HepG2 (cell line): ENCODE data around the gene FRS2. TPM values are rescaled to one million over a fixed set of nuclear protein-coding genes. Genes with fewer than 3 reads are reported as not detected.

Source experiments
- ATAC-seq: fragments of 200-7000 bp; cut with Tn5 transposase; 3 replicates; pipeline ENCODE4 v1.9.1; 2020; ENCODE audit warnings: mild to moderate bottlenecking, moderate library complexity
- BruUV-seq: library from RNA; stranded (reverse); fragments of 400-500 nt; replicated peaks from 2 replicates; lab custom pipeline; 2021; lab: Mats Ljungman, UMichigan
- CTCF ChIA-PET: fragments of 300-600 bp; formaldehyde crosslinking; extraction: SDS; loops from one replicate; lab custom pipeline; 2021; ENCODE audit warnings: low total read pairs, inconsistent platforms, low intra/inter-chr PET ratio; lab: Yijun Ruan, JAX
- POLR2A ChIA-PET: fragments of 350-600 bp; sonication (Branson Sonifier 250); formaldehyde crosslinking; loops from one replicate; lab custom pipeline; 2020; ENCODE audit warnings: antibody characterized with exemption, inconsistent platforms; lab: Yijun Ruan, JAX
- DNase-seq: peaks from one replicate; pipeline ENCODE4 v3.0.0-alpha.2; 2015; ENCODE audit warnings: low spot score
- FAIRE-seq: peaks from 3 replicates; lab custom pipeline; 2011; peaks lifted over from hg19 to GRCh38; lab: Jason Lieb, UNC
- H2AFZ ChIP-seq: one replicate; pipeline ENCODE4 v1.6.1; 2011; ENCODE audit warnings: low read length, inconsistent platforms
- H3K27ac ChIP-seq: fragments of 300-600 bp; 3 replicates; pipeline ENCODE4 v1.8.0; 2011; ENCODE audit warnings: mixed run types, mild to moderate bottlenecking, mixed read lengths, low read length, inconsistent platforms; ENCODE audit not compliant: insufficient read depth; ENCODE audit errors: extremely low read length
- H3K27me3 ChIP-seq, 2 experiments: fragments of 200-600 bp in 1 of 2; 2 replicates in 1 of 2; 3 replicates in 1 of 2; pipeline versions ENCODE4 v1.6.0 to v1.8.0; 2011; ENCODE audit warnings: low read length in 2 of 2, mild to moderate bottlenecking in 2 of 2, moderate library complexity in 2 of 2, inconsistent platforms in 1 of 2; ENCODE audit not compliant: insufficient read depth in 2 of 2, control insufficient read depth in 1 of 2
- H3K36me3 ChIP-seq, 2 experiments: fragments of 200-600 bp in 1 of 2; replicated peaks in 1 of 2; 2 replicates in 1 of 2; 3 replicates in 1 of 2; pipeline versions ENCODE4 v1.5.1 to v1.8.0; 2011; ENCODE audit warnings: low read length in 2 of 2, inconsistent platforms in 1 of 2; ENCODE audit not compliant: insufficient read depth in 2 of 2, control insufficient read depth in 1 of 2
- H3K4me1 ChIP-seq: 2 replicates; pipeline ENCODE4 v1.5.1; 2012; ENCODE audit warnings: low read length, inconsistent platforms; ENCODE audit not compliant: insufficient read depth
- H3K4me2 ChIP-seq: 2 replicates; pipeline ENCODE4 v1.6.0; 2011; ENCODE audit warnings: low read depth, low read length, inconsistent platforms
- H3K4me3 ChIP-seq, 3 experiments: fragments of 200-600 bp in 1 of 3; sonication (generic), shearing (Covaris generic) in 1 of 3; replicated peaks in 1 of 3; 2 replicates each; pipeline ENCODE4 v1.5.1; 2011 to 2016; ENCODE audit warnings: low read length in 3 of 3, inconsistent platforms in 2 of 3, low read depth in 2 of 3, mild to moderate bottlenecking in 2 of 3, control low read depth in 1 of 3, mixed read lengths in 1 of 3; ENCODE audit not compliant: insufficient read depth in 1 of 3
- H3K79me2 ChIP-seq: one replicate; pipeline ENCODE4 v1.6.1; 2011; ENCODE audit warnings: low read length, inconsistent platforms; ENCODE audit not compliant: insufficient read depth
- H3K9ac ChIP-seq: 2 replicates; pipeline ENCODE4 v1.6.0; 2011; ENCODE audit warnings: mild to moderate bottlenecking, low read depth, low read length, inconsistent platforms; ENCODE audit not compliant: insufficient read depth
- H3K9me3 ChIP-seq: 2 replicates; pipeline ENCODE4 v1.5.1; 2012; ENCODE audit warnings: mild to moderate bottlenecking, low read length
- H4K20me1 ChIP-seq: 2 replicates; pipeline ENCODE4 v1.6.0; 2011; ENCODE audit warnings: inconsistent platforms, mild to moderate bottlenecking, low read length, moderate library complexity; ENCODE audit not compliant: insufficient read depth
- ATF3 ChIP-seq: sonication (generic); formaldehyde crosslinking; IDR thresholded peaks from 2 replicates; pipeline ENCODE4 v1.4.0; 2020; ENCODE audit warnings: missing genetic modification reagents
- DMAP1 ChIP-seq: IDR thresholded peaks from 2 replicates; pipeline ENCODE4 v1.6.1; 2016
- KLF12 ChIP-seq: sonication (generic); formaldehyde crosslinking; IDR thresholded peaks from 2 replicates; pipeline ENCODE4 v1.4.0; 2020; ENCODE audit warnings: missing genetic modification reagents, borderline replicate concordance
- NONO ChIP-seq, 2 experiments: fragments of 450-650 bp in 1 of 2; sonication (generic) in 1 of 2; formaldehyde crosslinking in 1 of 2; IDR thresholded peaks in 1 of 2; conservative IDR thresholded peaks in 1 of 2; 2 replicates each; pipeline versions ENCODE4 v1.6.1 to v1.8.0; 2017 to 2022; ENCODE audit warnings: mild to moderate bottlenecking in 1 of 2, missing genetic modification reagents in 1 of 2, moderate library complexity in 1 of 2
- RNF219 ChIP-seq: sonication (generic); formaldehyde crosslinking; IDR thresholded peaks from 2 replicates; pipeline ENCODE4 v1.5.0; 2020; ENCODE audit warnings: mild to moderate bottlenecking, missing genetic modification reagents
- SETDB1 ChIP-seq: sonication (generic); formaldehyde crosslinking; IDR thresholded peaks from 2 replicates; pipeline ENCODE4 v1.5.1; 2020; ENCODE audit warnings: missing genetic modification reagents, mild to moderate bottlenecking, borderline replicate concordance
- TBL1XR1 ChIP-seq: fragments of 150-350 bp; IDR thresholded peaks from 2 replicates; pipeline ENCODE4 v1.6.1; 2014; ENCODE audit warnings: borderline replicate concordance, low read length; ENCODE audit not compliant: partially characterized antibody
- TP53 ChIP-seq: sonication (generic); formaldehyde crosslinking; conservative IDR thresholded peaks from 2 replicates; pipeline ENCODE4 v1.4.0; 2020; ENCODE audit warnings: missing genetic modification reagents
- ZBTB21 ChIP-seq: sonication (generic); formaldehyde crosslinking; IDR thresholded peaks from 2 replicates; pipeline ENCODE4 v1.4.0; 2020; ENCODE audit warnings: missing genetic modification reagents
- ZNF124 ChIP-seq: sonication (generic); formaldehyde crosslinking; IDR thresholded peaks from 2 replicates; pipeline ENCODE4 v1.4.0; 2020; ENCODE audit warnings: missing genetic modification reagents
- ZNF160 ChIP-seq: sonication (generic); formaldehyde crosslinking; IDR thresholded peaks from 2 replicates; pipeline ENCODE4 v1.8.0; 2022; ENCODE audit warnings: mild to moderate bottlenecking, inconsistent platforms, missing genetic modification reagents
- WGBS: methylation state at CpG from one replicate; pipeline ENCODE4 v1.1.6; 2017; ENCODE audit warnings: low lambda C conversion rate; 5-methylcytosine and 5-hydroxymethylcytosine counted together
- in situ Hi-C: cut with HindIII; loops from 2 replicates; pipeline ENCODE4 v1.10.0; 2017; ENCODE audit warnings: low pct_unique_long_range_greater_than_20kb; ENCODE audit not compliant: extremely low pct_ligation_motif_present
- intact Hi-C: fragments of 100-400 bp; cut with micrococcal nuclease; formaldehyde crosslinking; loops from one replicate; pipeline ENCODE4 v1.10.0; 2022; ENCODE audit not compliant: unreplicated experiment
- polyA plus RNA-seq, 8 experiments: library from polyadenylated mRNA; depleted of rRNA in 3 of 8; stranded (reverse) in 7 of 8; unstranded in 1 of 8; fragments of >200 nt; fragmentation: Illumina TruSeq in 4 of 8; extraction: Trizol in 4 of 8; gene quantifications; 2 replicates each; pipeline versions ENCODE4 v1.2.1 to v1.2.3, GENCODE V29; 2011 to 2016; ENCODE audit warnings: low read depth in 4 of 8, missing spikeins in 1 of 8, mixed read lengths in 1 of 8; ENCODE audit not compliant: insufficient read depth in 1 of 8
- total RNA-seq, 5 experiments: library from RNA; depleted of rRNA; stranded (reverse); fragments of >200 nt; fragmentation: Illumina TruSeq; extraction: Trizol; gene quantifications; 2 replicates each; pipeline ENCODE4 v1.2.3, GENCODE V29; 2016; ENCODE audit warnings: low read depth in 1 of 5
- TF ChIP-seq, protein P1 (sequence below): sonication (generic); formaldehyde crosslinking; IDR thresholded peaks from 2 replicates; pipeline ENCODE4 v1.9.0; 2021; ENCODE audit warnings: missing genetic modification reagents, borderline replicate concordance
- TF ChIP-seq, protein P2 (sequence below): sonication (generic); formaldehyde crosslinking; IDR thresholded peaks from 2 replicates; pipeline ENCODE4 v1.8.0; 2022; ENCODE audit warnings: mild to moderate bottlenecking, missing genetic modification reagents; ENCODE audit not compliant: insufficient replicate concordance

FRS2 gene
- total and polyA plus RNA-seq, 2 of the 13 experiments (the other 11 are each of a cell fraction or from before 2014, with no cell fraction given): 8.3 to 16.8 TPM

GRCh38 chr12:69529021-69529420 is 58.8 kb downstream of the FRS2 start:
- H3K36me3 ChIP-seq: no peaks in the 10 kb centered on the region; a peak in 3 of 5 replicates
- 93% methylated on average over 2 of the region's 2 CpGs for WGBS
- CTCF ChIA-PET: no interaction called here
- no peak for ATAC-seq
- in situ Hi-C loops (no loop called here), intact Hi-C loops (no loop called here)
- no peaks in the 10 kb centered on the region for H4K20me1 ChIP-seq
- no peaks in the 10 kb centered on the region for H3K9me3 ChIP-seq
- DNase-seq: no peak
- H3K79me2 ChIP-seq: peaks cover 51% of the 10 kb centered on the region
- H3K27ac ChIP-seq: no peak overlapping the region
- no peak overlapping the region for H3K4me3 ChIP-seq
- H3K27me3 ChIP-seq: no peaks in the 10 kb centered on the region
- no peak overlapping the region for H2AFZ ChIP-seq
- BruUV-seq: no TSS peak
- H3K9ac ChIP-seq: no peak overlapping the region
- H3K4me2 ChIP-seq: no peak overlapping the region
- no peak for FAIRE-seq
- POLR2A ChIA-PET: no interaction called here
- TF ChIP-seq, protein P1, sequence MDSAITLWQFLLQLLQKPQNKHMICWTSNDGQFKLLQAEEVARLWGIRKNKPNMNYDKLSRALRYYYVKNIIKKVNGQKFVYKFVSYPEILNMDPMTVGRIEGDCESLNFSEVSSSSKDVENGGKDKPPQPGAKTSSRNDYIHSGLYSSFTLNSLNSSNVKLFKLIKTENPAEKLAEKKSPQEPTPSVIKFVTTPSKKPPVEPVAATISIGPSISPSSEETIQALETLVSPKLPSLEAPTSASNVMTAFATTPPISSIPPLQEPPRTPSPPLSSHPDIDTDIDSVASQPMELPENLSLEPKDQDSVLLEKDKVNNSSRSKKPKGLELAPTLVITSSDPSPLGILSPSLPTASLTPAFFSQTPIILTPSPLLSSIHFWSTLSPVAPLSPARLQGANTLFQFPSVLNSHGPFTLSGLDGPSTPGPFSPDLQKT (CRISPR knock-in tag): no peak
- no peak for TF ChIP-seq ATF3
- 0 out of 2 replicates have a peak, but pooled peaks cover 6% of the 10 kb centered on the region for H3K4me1 ChIP-seq

GRCh38 chr12:69533844-69534243 is 63.7 kb downstream of the FRS2 start:
- in situ Hi-C loops (no loop called here), intact Hi-C loops (no loop called here)
- CTCF ChIA-PET: no interaction called here
- Histone ChIP-seq H3K27ac (no peak overlapping the region), H3K9me3 (no peaks in the 10 kb centered on the region), H3K4me1 (no peaks in the 10 kb centered on the region), H2AFZ (no peak overlapping the region), H4K20me1 (peaks cover 3% of the 10 kb centered on the region; the same call in 1 of the 2 replicates), H3K36me3 (peaks cover 0 to 6% of the 10 kb centered on the region in 2 experiments; a peak in 3 of 5 replicates), H3K27me3 (no peaks in the 10 kb centered on the region), H3K9ac (no peak overlapping the region), H3K4me3 (no peak overlapping the region), H3K79me2 (peaks cover 23% of the 10 kb centered on the region), H3K4me2 (no peak overlapping the region)
- DNase-seq: no peak
- FAIRE-seq: no peak
- POLR2A ChIA-PET: no interaction called here
- 96% methylated on average over 3 of the region's 3 CpGs for WGBS
- no peak for ATAC-seq
- no TSS peak for BruUV-seq
- TF ChIP-seq KLF12 (CRISPR knock-in tag) (no peak), TP53 (CRISPR knock-in tag) (no peak), ZBTB21 (CRISPR knock-in tag) (no peak), NONO (IDR thresholded peaks at IDR 0.05) (no peak), NONO (CRISPR knock-in tag; conservative IDR thresholded peaks at IDR 0.05) (no peak), SETDB1 (CRISPR knock-in tag) (no peak), ZNF124 (CRISPR knock-in tag) (no peak), DMAP1 (CRISPR knock-in tag) (no peak), ZNF160 (CRISPR knock-in tag) (no peak), TBL1XR1 (no peak), RNF219 (CRISPR knock-in tag) (no peak)
- TF ChIP-seq, protein P2, sequence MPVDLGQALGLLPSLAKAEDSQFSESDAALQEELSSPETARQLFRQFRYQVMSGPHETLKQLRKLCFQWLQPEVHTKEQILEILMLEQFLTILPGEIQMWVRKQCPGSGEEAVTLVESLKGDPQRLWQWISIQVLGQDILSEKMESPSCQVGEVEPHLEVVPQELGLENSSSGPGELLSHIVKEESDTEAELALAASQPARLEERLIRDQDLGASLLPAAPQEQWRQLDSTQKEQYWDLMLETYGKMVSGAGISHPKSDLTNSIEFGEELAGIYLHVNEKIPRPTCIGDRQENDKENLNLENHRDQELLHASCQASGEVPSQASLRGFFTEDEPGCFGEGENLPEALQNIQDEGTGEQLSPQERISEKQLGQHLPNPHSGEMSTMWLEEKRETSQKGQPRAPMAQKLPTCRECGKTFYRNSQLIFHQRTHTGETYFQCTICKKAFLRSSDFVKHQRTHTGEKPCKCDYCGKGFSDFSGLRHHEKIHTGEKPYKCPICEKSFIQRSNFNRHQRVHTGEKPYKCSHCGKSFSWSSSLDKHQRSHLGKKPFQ (CRISPR knock-in tag): no peak
